HCT116 (cell line): Measurements from ENCODE around the gene TMC8. TPM values are rescaled to one million over a fixed set of nuclear protein-coding genes. Genes with fewer than 3 reads are reported as not detected.

ENCODE experiments used
- ATAC-seq: fragments of 200-7000 bp; cut with Tn5 transposase; 2 replicates; pipeline ENCODE4 v1.9.1; 2020; ENCODE audit warnings: mild to moderate bottlenecking, moderate library complexity
- BruUV-seq: library from RNA; stranded (reverse); fragments of 400-500 nt; replicated peaks from 2 replicates; lab custom pipeline; 2021; lab: Mats Ljungman, UMichigan
- CTCF ChIA-PET: fragments of 300-600 bp; sonication (Branson Sonifier 250); formaldehyde crosslinking; loops from one replicate; lab custom pipeline; 2021; ENCODE audit warnings: antibody characterized with exemption; lab: Charles Lee
- POLR2A ChIA-PET: fragments of 300-600, 350-600 bp; sonication (Branson Sonifier 250); formaldehyde crosslinking; loops from one replicate; lab custom pipeline; 2021; ENCODE audit warnings: antibody characterized with exemption; lab: Charles Lee
- RAD21 ChIA-PET, 2 experiments: fragments of 300-600 bp; sonication (Branson Sonifier 250); formaldehyde crosslinking; loops; one replicate each; lab custom pipeline; 2023; ENCODE audit warnings: low total read pairs in 2 of 2; ENCODE audit not compliant: uncharacterized antibody in 2 of 2, unreplicated experiment in 2 of 2, low non-redundant PET in 1 of 2; lab: Charles Lee
- DNase-seq: peaks from one replicate; pipeline ENCODE4 v3.0.0-alpha.2; 2010; ENCODE audit warnings: low read depth, low spot score
- H2AFZ ChIP-seq: fragments of 200-600 bp; shearing (Covaris generic), sonication (generic); 2 replicates; pipeline ENCODE4 v1.6.1; 2017; ENCODE audit warnings: low read depth, mixed run types, mixed read lengths, antibody characterized with exemption, low read length; ENCODE audit not compliant: poor library complexity, severe bottlenecking
- H3K27ac ChIP-seq: 2 replicates; pipeline ENCODE4 v1.5.1; 2012; ENCODE audit warnings: low read depth, low read length
- H3K27me3 ChIP-seq: fragments of 200-600 bp; sonication (generic); 2 replicates; pipeline ENCODE4 v1.6.1; 2016; ENCODE audit warnings: mixed run types, low read length, mixed read lengths; ENCODE audit not compliant: insufficient read depth
- H3K36me3 ChIP-seq, 2 experiments: fragments of 200-500 bp in 1 of 2; fragments of 200-600 bp in 1 of 2; sonication (Bioruptor generic) in 1 of 2; sonication (generic) in 1 of 2; 2 replicates each; pipeline versions ENCODE4 v1.5.1 to v1.6.1; 2014 to 2016; ENCODE audit warnings: low read length in 2 of 2, inconsistent platforms in 1 of 2, mixed read lengths in 1 of 2, mixed run types in 1 of 2; ENCODE audit not compliant: insufficient read depth in 2 of 2, control insufficient read depth in 1 of 2
- H3K4me1 ChIP-seq, 2 experiments: fragments of 200-600 bp in 1 of 2; sonication (generic) in 1 of 2; 2 replicates each; pipeline versions ENCODE4 v1.5.1 to v1.6.1; 2012 to 2017; ENCODE audit warnings: low read length in 2 of 2, inconsistent platforms in 1 of 2, mild to moderate bottlenecking in 1 of 2, mixed read lengths in 1 of 2, mixed run types in 1 of 2, moderate library complexity in 1 of 2; ENCODE audit not compliant: insufficient read depth in 2 of 2, control insufficient read depth in 1 of 2
- H3K4me2 ChIP-seq: fragments of 200-600 bp; sonication (generic); 2 replicates; pipeline ENCODE4 v1.6.1; 2017; ENCODE audit warnings: mixed run types, low read length, mixed read lengths
- H3K4me3 ChIP-seq, 2 experiments: fragments of 200-600 bp in 1 of 2; sonication (generic) in 1 of 2; replicated peaks in 1 of 2; 2 replicates each; pipeline ENCODE4 v1.5.1; 2011 to 2016; ENCODE audit warnings: low read length in 2 of 2, control low read depth in 1 of 2, low read depth in 1 of 2, mild to moderate bottlenecking in 1 of 2, mixed read lengths in 1 of 2, mixed run types in 1 of 2
- H3K79me2 ChIP-seq: fragments of 200-600 bp; sonication (generic); 2 replicates; pipeline ENCODE4 v1.6.1; 2017; ENCODE audit warnings: mild to moderate bottlenecking, mixed run types, low read length, moderate library complexity, mixed read lengths; ENCODE audit not compliant: insufficient read depth
- H3K9ac ChIP-seq: fragments of 200-600 bp; sonication (generic); 2 replicates; pipeline ENCODE4 v1.6.1; 2016; ENCODE audit warnings: low read length, mixed read lengths
- H3K9me2 ChIP-seq: fragments of 200-600 bp; sonication (generic), shearing (Covaris generic); 2 replicates; pipeline ENCODE4 v1.6.1; 2017; ENCODE audit warnings: mixed run types, mild to moderate bottlenecking, moderate library complexity; ENCODE audit not compliant: insufficient read depth
- H3K9me3 ChIP-seq, 2 experiments: fragments of 200-500 bp in 1 of 2; fragments of 200-600 bp in 1 of 2; sonication (Bioruptor generic) in 1 of 2; sonication (generic) in 1 of 2; 2 replicates each; pipeline ENCODE4 v1.6.1; 2014 to 2017; ENCODE audit warnings: low read length in 2 of 2, mixed read lengths in 2 of 2, inconsistent platforms in 1 of 2, low read depth in 1 of 2, mild to moderate bottlenecking in 1 of 2, mixed run types in 1 of 2, moderate library complexity in 1 of 2; ENCODE audit not compliant: control insufficient read depth in 1 of 2, insufficient read depth in 1 of 2
- H4K20me1 ChIP-seq: fragments of 200-600 bp; sonication (generic), shearing (Covaris generic); 2 replicates; pipeline ENCODE4 v1.6.1; 2017; ENCODE audit warnings: mixed run types, mild to moderate bottlenecking, moderate library complexity; ENCODE audit not compliant: insufficient read depth
- CBX3 ChIP-seq: IDR thresholded peaks from 2 replicates; pipeline ENCODE4 v1.6.1; 2012; ENCODE audit warnings: low read depth
- CTCF ChIP-seq, 3 experiments: fragments of 200-600 bp in 1 of 3; sonication (generic) in 1 of 3; IDR thresholded peaks in 2 of 3; conservative IDR thresholded peaks in 1 of 3; 2 replicates each; pipeline ENCODE4 v1.5.1; 2012 to 2017; ENCODE audit warnings: low read depth in 2 of 3, low read length in 2 of 3, antibody characterized with exemption in 1 of 3, borderline replicate concordance in 1 of 3, control low read depth in 1 of 3, mild to moderate bottlenecking in 1 of 3, mixed read lengths in 1 of 3, mixed run types in 1 of 3, moderate library complexity in 1 of 3; ENCODE audit not compliant: insufficient read depth in 1 of 3
- ELF1 ChIP-seq: IDR thresholded peaks from 2 replicates; pipeline ENCODE4 v1.6.1; 2012; ENCODE audit warnings: low read depth, borderline replicate concordance
- EZH2 ChIP-seq: fragments of 200-600 bp; sonication (generic); IDR thresholded peaks from 2 replicates; pipeline ENCODE4 v1.6.1; 2017; ENCODE audit warnings: antibody characterized with exemption, mixed run types
- EZH2phosphoT487 ChIP-seq: fragments of 200-600 bp; IDR thresholded peaks from 2 replicates; pipeline ENCODE4 v1.6.1; 2018; ENCODE audit warnings: antibody characterized with exemption, borderline replicate concordance
- FOSL1 ChIP-seq: IDR thresholded peaks from 2 replicates; pipeline ENCODE4 v1.6.1; 2012; ENCODE audit warnings: low read depth
- JUND ChIP-seq: IDR thresholded peaks from 2 replicates; pipeline ENCODE4 v1.6.1; 2012
- POLR2A ChIP-seq: IDR thresholded peaks from 2 replicates; pipeline ENCODE4 v1.7.0; 2011; ENCODE audit warnings: borderline replicate concordance; ENCODE audit not compliant: insufficient read depth, insufficient read length; ENCODE audit errors: extremely low read depth
- POLR2AphosphoS5 ChIP-seq: IDR thresholded peaks from 2 replicates; pipeline ENCODE4 v1.6.1; 2011; ENCODE audit warnings: mild to moderate bottlenecking, low read depth, low read length, moderate library complexity
- RAD21 ChIP-seq: IDR thresholded peaks from 2 replicates; pipeline ENCODE4 v1.6.1; 2012; ENCODE audit warnings: low read depth, mild to moderate bottlenecking
- REST ChIP-seq: IDR thresholded peaks from 2 replicates; pipeline ENCODE4 v1.6.1; 2012; ENCODE audit warnings: low read depth
- SIN3A ChIP-seq: IDR thresholded peaks from 2 replicates; pipeline ENCODE4 v1.6.1; 2012; ENCODE audit warnings: low read depth
- SP1 ChIP-seq: IDR thresholded peaks from 2 replicates; pipeline ENCODE4 v1.6.1; 2012; ENCODE audit warnings: low read depth
- SRF ChIP-seq: IDR thresholded peaks from 2 replicates; pipeline ENCODE4 v1.6.1; 2012; ENCODE audit warnings: low read depth
- TCF7L2 ChIP-seq: IDR thresholded peaks from 2 replicates; pipeline ENCODE4 v1.7.0; 2011; ENCODE audit warnings: borderline replicate concordance, inconsistent platforms; ENCODE audit not compliant: insufficient read depth, insufficient read length; ENCODE audit errors: extremely low read depth
- YY1 ChIP-seq: IDR thresholded peaks from 2 replicates; pipeline ENCODE4 v1.6.1; 2011; ENCODE audit warnings: low read length, low read depth, moderate library complexity, mild to moderate bottlenecking; ENCODE audit not compliant: insufficient replicate concordance; ENCODE audit errors: extremely low read depth
- ZNF274 ChIP-seq: fragments of 200-500 bp; sonication (Bioruptor generic); IDR thresholded peaks from 2 replicates; pipeline ENCODE4 v1.6.1; 2014; ENCODE audit warnings: mild to moderate bottlenecking, low read depth, low read length, inconsistent platforms
- intact Hi-C: fragments of 100-400 bp; cut with micrococcal nuclease; formaldehyde crosslinking; loops from 2 replicates; pipeline ENCODE4 v1.10.0; 2022
- total RNA-seq: library from RNA; stranded (reverse); gene quantifications from one replicate; pipeline ENCODE4 v1.2.1, GENCODE V29; 2021; ENCODE audit not compliant: unreplicated experiment
- TF ChIP-seq, protein P1 (sequence below): IDR thresholded peaks from 2 replicates; pipeline ENCODE4 v1.6.1; 2011; ENCODE audit warnings: mild to moderate bottlenecking, low read length, moderate library complexity; ENCODE audit not compliant: insufficient replicate concordance; ENCODE audit errors: extremely low read depth

TMC8 gene
- total RNA-seq, 1 experiment from 2014 or later, result 7.8 TPM

DNA sequence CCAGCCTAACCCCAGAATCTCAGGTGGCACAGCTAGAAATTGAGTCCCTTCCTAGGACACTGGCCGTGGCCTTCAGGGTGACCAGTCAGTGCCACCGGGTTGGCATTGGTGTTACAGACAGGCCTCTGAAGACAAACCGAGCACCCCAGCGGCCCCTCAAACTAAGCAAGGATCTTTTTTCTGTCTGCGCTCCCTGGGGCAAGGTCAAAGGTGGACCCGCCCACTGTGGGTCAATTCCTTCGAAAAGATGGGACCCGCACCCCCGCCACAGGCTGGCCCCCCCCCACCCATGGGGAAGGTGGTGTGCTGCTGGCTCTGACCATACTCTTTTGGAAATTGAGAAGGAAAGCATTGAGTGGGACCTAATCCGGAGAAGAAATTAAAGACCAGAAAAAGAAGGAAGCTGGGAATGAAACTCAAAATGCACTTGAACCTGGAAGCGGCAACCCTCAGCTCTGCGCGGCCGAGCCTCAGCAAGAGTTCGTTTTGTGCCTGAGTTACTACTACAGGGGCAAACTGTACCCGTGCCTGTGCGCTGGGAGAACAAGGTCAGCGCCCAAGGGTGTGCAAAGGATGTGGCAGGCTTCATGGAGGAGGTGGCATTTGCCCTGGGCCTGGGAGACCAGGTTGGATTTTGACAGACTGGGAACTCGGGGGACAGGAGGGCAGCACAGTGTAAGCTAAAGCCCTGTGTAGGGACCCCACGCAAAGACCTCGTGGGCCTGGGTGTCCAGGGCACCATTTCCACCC, 22.4 kb upstream of the TMC8 start:
- ATAC-seq, result no peak
- DNase-seq, result no peak
- H3K9ac ChIP-seq, result no peak overlapping the region
- no peaks in the 10 kb centered on the region for H4K20me1 ChIP-seq
- no peak for TF ChIP-seq EZH2
- no peak for TF ChIP-seq ZNF274
- TF ChIP-seq CTCF (IDR thresholded peaks at IDR 0.05 in 2 of 3, conservative IDR thresholded peaks at IDR 0.05 in 1 of 3; ENCODE audit: borderline replicate concordance in 1 of 3, insufficient read depth in 1 of 3, low read depth in 2 of 3, low read length in 2 of 3), result no peak
- TF ChIP-seq REST, result no peak
- TF ChIP-seq POLR2AphosphoS5, result no peak
- TF ChIP-seq TCF7L2, result no peak
- no peak for TF ChIP-seq CBX3
- TF ChIP-seq YY1, result no peak
- TF ChIP-seq EZH2phosphoT487, result no peak
- TF ChIP-seq POLR2A, result no peak
- no peak for TF ChIP-seq SIN3A
- TF ChIP-seq SP1, result no peak
- no peak for TF ChIP-seq ELF1
- TF ChIP-seq RAD21, result no peak
- TF ChIP-seq, protein P1, sequence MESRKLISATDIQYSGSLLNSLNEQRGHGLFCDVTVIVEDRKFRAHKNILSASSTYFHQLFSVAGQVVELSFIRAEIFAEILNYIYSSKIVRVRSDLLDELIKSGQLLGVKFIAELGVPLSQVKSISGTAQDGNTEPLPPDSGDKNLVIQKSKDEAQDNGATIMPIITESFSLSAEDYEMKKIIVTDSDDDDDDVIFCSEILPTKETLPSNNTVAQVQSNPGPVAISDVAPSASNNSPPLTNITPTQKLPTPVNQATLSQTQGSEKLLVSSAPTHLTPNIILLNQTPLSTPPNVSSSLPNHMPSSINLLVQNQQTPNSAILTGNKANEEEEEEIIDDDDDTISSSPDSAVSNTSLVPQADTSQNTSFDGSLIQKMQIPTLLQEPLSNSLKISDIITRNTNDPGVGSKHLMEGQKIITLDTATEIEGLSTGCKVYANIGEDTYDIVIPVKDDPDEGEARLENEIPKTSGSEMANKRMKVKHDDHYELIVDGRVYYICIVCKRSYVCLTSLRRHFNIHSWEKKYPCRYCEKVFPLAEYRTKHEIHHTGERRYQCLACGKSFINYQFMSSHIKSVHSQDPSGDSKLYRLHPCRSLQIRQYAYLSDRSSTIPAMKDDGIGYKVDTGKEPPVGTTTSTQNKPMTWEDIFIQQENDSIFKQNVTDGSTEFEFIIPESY, result no peak
- TF ChIP-seq JUND, result no peak
- no peak for TF ChIP-seq FOSL1
- TF ChIP-seq SRF, result no peak
- no peaks in the 10 kb centered on the region for H3K27me3 ChIP-seq
- RAD21 ChIA-PET, result no interaction called here
- intact Hi-C loops, result no loop called here
- no peaks in the 10 kb centered on the region for H3K9me2 ChIP-seq
- no peak overlapping the region for H3K27ac ChIP-seq
- H3K4me3 ChIP-seq, result no peak overlapping the region
- H3K9me3 ChIP-seq, result no peaks in the 10 kb centered on the region
- H3K36me3 ChIP-seq, result peaks cover 0 to 4% of the 10 kb centered on the region in 2 experiments; a peak in 1 of 4 replicates
- no peak overlapping the region for H2AFZ ChIP-seq
- H3K4me1 ChIP-seq, result peaks cover 0 to 4% of the 10 kb centered on the region in 2 experiments; a peak in 1 of 4 replicates
- CTCF ChIA-PET, result interaction anchor here (1.2 to 2.3 kb wide), 3 partner anchors 29 to 143 kb away, joined by 3 to 10 read pairs (median 3); no protein-coding TSS in a partner anchor
- POLR2A ChIA-PET, result interaction anchor here (0.6 kb wide), 1 partner anchor 21 kb away, joined by 3 read pairs; no protein-coding TSS in a partner anchor
- BruUV-seq, result no TSS peak
- no peaks in the 10 kb centered on the region for H3K79me2 ChIP-seq
- no peak overlapping the region for H3K4me2 ChIP-seq
